ENCODE data around the gene WDR44.
A peak's percentile ranks its signal among the peaks of the same experiment; 100 is the strongest.
"Not testable (repeated sequence)": the region's sequence is repeated elsewhere in the genome, so short reads cannot be mapped to it uniquely, and the experiment has no call there.

The WDR44 gene

GRCh38 chrX:118345464-118346257, at the start of gene WDR44:
WDR44 (plus strand) TSS chrX:118346106; CDS start chrX:118346504, 398 bp downstream.
- peak; percentile 60 for DNase-seq (ENCODE audit: low spot score)

GRCh38 chrX:118305827-118306226, 40.1 kb upstream of the WDR44 start:
- not testable (repeated sequence) for DNase-seq (ENCODE audit: low spot score)

GRCh38 chrX:118315529-118315928, 30.4 kb upstream of the WDR44 start:
- DNase-seq (ENCODE audit: low spot score) = no peak

GRCh38 chrX:118324588-118324987, 21.3 kb upstream of the WDR44 start:
- no peak for DNase-seq (ENCODE audit: low spot score)

GRCh38 chrX:118325453-118325852, 20.5 kb upstream of the WDR44 start:
- DNase-seq (ENCODE audit: low spot score) = no peak

- DNase-seq (ENCODE audit: low spot score) = no peak
These were observed 16.7 kb upstream of the WDR44 start for GRCh38 chrX:118329175-118329574.

GRCh38 chrX:118337687-118338086, 8.2 kb upstream of the WDR44 start:
- no peak for DNase-seq (ENCODE audit: low spot score)

GRCh38 chrX:118338930-118339329, 7.0 kb upstream of the WDR44 start:
- DNase-seq (ENCODE audit: low spot score) = no peak

GRCh38 chrX:118345045-118345463, 852 bp upstream of the WDR44 start:
- DNase-seq (ENCODE audit: low spot score) = no peak

- no peak for DNase-seq (ENCODE audit: low spot score)
These were observed 570 bp downstream of the WDR44 start for GRCh38 chrX:118346258-118347094.

GRCh38 chrX:118347131-118347530, 1.2 kb downstream of the WDR44 start:
- DNase-seq (ENCODE audit: low spot score) = no peak

- DNase-seq (ENCODE audit: low spot score) = no peak
These were observed 1.8 kb downstream of the WDR44 start for GRCh38 chrX:118347736-118348135.

- DNase-seq (ENCODE audit: low spot score) = no peak
These were observed 2.4 kb downstream of the WDR44 start for GRCh38 chrX:118348186-118348810.

GRCh38 chrX:118349188-118349587, 3.3 kb downstream of the WDR44 start:
- no peak for DNase-seq (ENCODE audit: low spot score)

GRCh38 chrX:118350221-118350620, 4.3 kb downstream of the WDR44 start:
- no peak for DNase-seq (ENCODE audit: low spot score)

GRCh38 chrX:118350706-118351105, 4.8 kb downstream of the WDR44 start:
- no peak for DNase-seq (ENCODE audit: low spot score)

GRCh38 chrX:118352566-118352965, 6.7 kb downstream of the WDR44 start:
- DNase-seq (ENCODE audit: low spot score) = no peak

- DNase-seq (ENCODE audit: low spot score) = no peak
These were observed 7.4 kb downstream of the WDR44 start for GRCh38 chrX:118353081-118353850.

GRCh38 chrX:118355225-118355920, 9.5 kb downstream of the WDR44 start:
- no peak for DNase-seq (ENCODE audit: low spot score)

- no peak for DNase-seq (ENCODE audit: low spot score)
These were observed 10.3 kb downstream of the WDR44 start for GRCh38 chrX:118356154-118356701.

Measured in HuH-7.5 (cell line).